NCI-H1436 treated with DMSO at 0.1 percent for 48 hours (cell line): Measurements from ENCODE around the gene HCRTR1.

Experiments
- DNase-seq: peaks from one replicate; lab custom pipeline; 2025; lab: John Stamatoyannopoulos, UW

The HCRTR1 gene

GRCh38 chr1:31667065-31667785 is 49.7 kb downstream of the HCRTR1 start:
- no peak for DNase-seq

DNA sequence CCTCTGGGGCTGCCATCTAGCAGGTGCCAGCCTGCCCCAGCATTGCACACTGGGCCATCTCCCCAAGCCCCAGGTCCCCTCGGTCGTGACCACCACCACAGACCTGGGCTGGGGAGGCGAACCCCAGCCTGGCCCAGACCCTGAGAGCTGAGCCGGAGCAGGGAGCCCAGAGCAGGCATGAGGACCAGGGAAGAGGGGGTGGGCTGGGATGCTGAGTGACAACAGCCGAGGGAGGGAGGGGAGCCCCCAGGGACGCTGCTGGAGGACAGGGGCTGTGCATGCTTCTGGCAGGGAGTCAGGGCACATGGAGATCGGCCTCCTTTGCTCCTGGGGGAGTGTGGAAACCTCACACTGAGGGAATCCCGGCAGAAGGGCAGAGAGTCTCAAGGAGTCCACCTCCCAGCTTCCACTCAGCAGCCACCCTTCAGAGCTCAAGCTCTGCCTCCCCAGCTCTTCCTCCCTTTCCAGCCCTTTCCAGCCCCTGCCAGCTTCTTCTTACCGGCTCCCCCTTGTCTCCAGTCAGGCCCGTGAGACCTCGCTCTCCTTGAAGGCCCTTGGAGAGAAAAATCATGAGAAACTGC is 50.9 kb downstream of the HCRTR1 start:
- no peak for DNase-seq

GRCh38 chr1:31669433-31669785 is 51.9 kb downstream of the HCRTR1 start:
- DNase-seq = no peak

DNA sequence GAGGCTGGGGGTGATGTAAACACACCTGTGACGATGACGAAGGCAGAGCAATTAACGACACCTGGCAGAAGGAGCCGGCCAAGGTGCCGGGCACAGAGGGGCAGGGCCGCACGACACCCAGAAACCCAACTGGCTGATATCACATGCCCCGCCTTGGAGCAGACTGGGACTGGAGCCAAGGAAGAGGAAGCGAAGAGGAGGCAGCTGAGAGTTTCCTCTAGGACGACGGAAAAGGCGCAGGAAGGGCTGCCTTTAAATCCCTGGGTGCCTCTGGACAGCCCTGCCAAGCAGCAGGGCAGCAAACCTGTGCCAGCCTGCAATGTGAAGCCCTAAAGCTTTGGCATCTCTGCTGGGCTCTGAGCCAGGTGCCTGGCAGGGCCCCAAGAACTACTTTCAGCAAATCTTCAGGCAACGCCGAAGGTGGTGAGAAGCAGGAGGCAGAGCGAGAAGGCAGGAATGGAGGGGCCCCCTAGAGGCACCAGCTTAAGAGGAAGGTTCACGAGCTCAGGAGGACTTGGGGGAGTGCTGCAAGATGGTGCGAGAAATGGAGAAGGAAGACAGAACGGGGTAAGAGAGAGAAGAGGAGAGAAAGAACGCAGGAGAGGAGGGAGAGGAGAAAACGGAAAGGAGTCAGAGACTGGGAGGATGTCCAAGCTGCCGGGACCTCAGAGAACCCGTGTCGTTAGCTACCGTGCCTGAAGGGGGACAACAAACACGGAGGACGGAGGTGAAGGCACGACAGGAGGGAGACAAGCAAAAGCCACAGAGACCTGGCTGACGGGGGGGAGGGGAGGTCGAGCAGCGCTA is 52.5 kb downstream of the HCRTR1 start:
- DNase-seq = peak; percentile 25

- no peak for DNase-seq
Observed at GRCh38 chr1:31670593-31670964, 53.1 kb downstream of the HCRTR1 start.

- DNase-seq = no peak
Observed at GRCh38 chr1:31671147-31671546, 53.7 kb downstream of the HCRTR1 start.

DNA sequence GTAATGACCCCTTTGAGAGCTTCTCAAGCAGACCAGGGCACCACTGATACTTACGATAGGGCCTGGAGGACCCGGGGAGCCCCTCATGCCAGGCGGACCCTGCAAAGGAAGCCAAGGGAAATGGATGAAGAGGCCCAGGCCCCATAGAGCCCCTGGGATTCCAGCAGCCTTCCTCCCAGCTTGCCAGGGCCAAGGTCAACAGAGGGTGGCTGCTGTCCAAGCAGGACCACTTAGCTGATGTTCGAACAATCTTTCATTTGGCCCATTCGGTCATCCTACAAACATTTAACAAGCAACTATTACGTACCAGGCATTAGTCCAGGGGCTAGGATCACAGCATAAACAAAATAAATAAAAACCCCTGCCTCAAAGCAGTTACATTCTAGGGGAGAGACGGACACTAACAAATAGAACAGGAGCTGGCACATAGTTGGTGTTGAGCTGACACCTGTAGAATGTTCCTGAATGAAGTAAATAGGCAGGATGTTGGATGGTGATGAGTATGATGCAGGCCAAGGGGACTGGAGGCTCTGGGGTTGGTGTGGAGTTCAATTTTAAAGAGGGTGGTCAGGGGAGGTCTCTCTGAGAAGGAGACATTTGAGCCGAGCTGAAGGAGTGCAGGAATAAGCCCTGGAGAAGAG is 54.2 kb downstream of the HCRTR1 start:
- DNase-seq = no peak

DNA sequence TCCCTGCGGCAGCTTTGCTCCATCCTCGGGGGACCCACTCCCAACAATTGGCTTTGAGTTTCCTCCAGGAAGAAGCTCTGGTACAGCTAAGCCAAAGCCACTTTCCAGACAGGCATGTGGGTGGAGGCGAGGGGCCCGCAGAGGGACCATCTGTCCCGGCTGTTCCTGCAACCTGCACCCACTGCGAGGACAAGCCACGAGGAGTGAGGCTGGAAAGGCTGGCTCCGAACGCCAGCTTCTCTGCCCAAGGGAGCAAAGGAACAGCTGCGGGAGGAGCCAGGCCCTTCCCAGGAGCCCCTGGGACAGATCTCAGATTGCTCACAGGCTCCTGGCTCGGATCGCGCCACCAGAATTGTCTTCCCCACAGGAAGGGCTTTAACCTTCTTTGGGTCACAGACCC is 55.5 kb downstream of the HCRTR1 start:
- DNase-seq = no peak

DNA sequence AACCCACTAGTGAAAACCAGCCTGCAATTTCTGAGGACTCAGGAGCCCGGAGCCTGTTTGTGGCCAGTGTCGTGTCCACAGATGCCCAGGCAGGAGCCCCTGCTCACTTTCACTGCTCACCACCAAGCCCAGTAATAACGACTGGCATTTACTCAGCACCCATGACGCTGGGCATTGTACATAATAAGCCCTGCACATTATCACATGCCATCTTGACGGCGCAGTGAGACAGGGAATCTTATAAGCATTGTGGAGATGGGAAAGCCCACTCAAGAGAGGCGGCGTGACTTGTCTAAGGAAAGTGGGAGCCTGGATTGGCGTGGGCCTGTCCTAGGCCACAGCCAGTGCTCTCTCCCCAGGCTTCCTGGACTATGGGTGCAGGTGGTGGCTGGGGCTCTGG is 55.9 kb downstream of the HCRTR1 start:
- no peak for DNase-seq

DNA sequence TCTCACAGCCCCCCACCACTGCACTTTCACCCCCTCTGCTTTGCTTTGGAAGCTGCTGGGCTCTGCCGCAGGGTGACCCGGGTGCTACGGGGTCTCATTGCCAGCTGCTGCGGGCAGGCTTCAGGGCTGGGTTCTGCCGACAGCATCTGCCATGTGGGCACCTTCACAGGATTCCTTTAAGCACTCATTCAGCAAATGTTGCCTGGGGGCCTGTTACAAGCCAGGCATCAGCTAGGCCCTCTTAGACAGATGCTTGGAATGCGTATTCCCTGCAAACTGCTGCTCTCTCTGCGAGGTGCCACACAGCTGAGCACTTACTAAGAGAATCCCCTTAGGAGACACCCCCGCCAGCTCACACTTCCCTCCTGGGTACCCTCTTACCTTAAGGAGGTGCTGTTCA is 57.1 kb downstream of the HCRTR1 start:
- DNase-seq = no peak

- no peak for DNase-seq
Observed at GRCh38 chr1:31675161-31675560, 57.7 kb downstream of the HCRTR1 start.

GRCh38 chr1:31675756-31676155 is 58.3 kb downstream of the HCRTR1 start:
- no peak for DNase-seq
